Sigmoid colon (tissue), 4 donors: ENCODE data around the gene KIAA0513.

ENCODE experiments used
- CTCF ChIP-seq, 4 experiments: fragments of 450-650 bp in 3 of 4; fragments of 200-600 bp in 1 of 4; IDR thresholded peaks; one replicate each; pipeline ENCODE4 v1.5.1; 2016 to 2019; ENCODE audit warnings: antibody characterized with exemption in 4 of 4, mild to moderate bottlenecking in 3 of 4, moderate library complexity in 2 of 4
- EP300 ChIP-seq, 4 donors: sonication (generic); formaldehyde crosslinking; IDR thresholded peaks; one replicate each; pipeline ENCODE4 v1.6.1; 2017; ENCODE audit warnings: antibody characterized with exemption in 4 of 4
- POLR2A ChIP-seq, 2 donors: fragments of 450-650 bp; IDR thresholded peaks; one replicate each; pipeline ENCODE4 v1.6.1; 2016; ENCODE audit warnings: antibody characterized with exemption in 2 of 2, mild to moderate bottlenecking in 2 of 2, moderate library complexity in 2 of 2
- POLR2AphosphoS5 ChIP-seq, 4 donors: sonication (generic); formaldehyde crosslinking; IDR thresholded peaks; one replicate each; pipeline ENCODE4 v1.6.1; 2017; ENCODE audit warnings: antibody characterized with exemption in 4 of 4

DNA sequence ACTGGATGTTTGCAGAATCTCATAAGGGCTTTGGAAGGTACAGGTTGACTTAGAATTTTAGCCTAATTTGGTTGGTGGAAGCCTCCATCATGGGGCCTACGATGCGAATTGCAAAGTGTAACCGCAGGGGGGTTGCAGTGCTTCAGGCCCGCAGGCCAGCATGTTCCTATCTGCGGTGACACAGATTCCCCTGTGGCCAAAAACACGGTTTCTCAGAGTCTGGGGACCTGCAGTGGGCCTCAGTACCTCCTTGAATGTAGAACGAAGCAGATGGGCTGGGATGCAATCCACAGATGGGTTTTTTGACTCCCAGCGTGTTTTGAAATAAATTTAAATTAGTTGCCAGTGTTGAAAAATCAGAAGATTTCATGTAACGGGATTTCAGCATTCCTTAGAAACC lies 34.7 kb downstream of the KIAA0513 start:
- TF ChIP-seq CTCF (IDR thresholded peaks at IDR 0.05) (no peak), POLR2A (IDR thresholded peaks at IDR 0.05) (no peak), EP300 (IDR thresholded peaks at IDR 0.05) (no peak), POLR2AphosphoS5 (IDR thresholded peaks at IDR 0.05) (no peak)
